Lower leg skin (tissue), 4 donors: ENCODE results near the gene LGR6. TPM values are rescaled to one million over a fixed set of nuclear protein-coding genes. Genes with fewer than 3 reads are reported as not detected.
A peak's percentile ranks its signal among the peaks of the same experiment; 100 is the strongest.
"Not testable (repeated sequence)": the region's sequence is repeated elsewhere in the genome, so short reads cannot be mapped to it uniquely, and the experiment has no call there.

Source experiments
- DNase-seq, 2 donors: peaks; one replicate each; pipeline ENCODE4 v3.0.0-alpha.2; 2019; ENCODE audit warnings: low spot score in 2 of 2
- H3K4me3 ChIP-seq: fragments of 200-600 bp; sonication (generic); 2 replicates; pipeline ENCODE4 v1.5.1; 2017; ENCODE audit warnings: mild to moderate bottlenecking, low read depth; ENCODE audit not compliant: poor library complexity, severe bottlenecking
- CTCF ChIP-seq, 3 donors: fragments of 450-650 bp; IDR thresholded peaks; one replicate each; pipeline ENCODE4 v1.5.1; 2016; ENCODE audit warnings: antibody characterized with exemption in 3 of 3, mild to moderate bottlenecking in 3 of 3, moderate library complexity in 2 of 3
- POLR2A ChIP-seq, 2 donors: fragments of 450-650 bp; IDR thresholded peaks; one replicate each; pipeline ENCODE4 v1.6.1; 2016 to 2017; ENCODE audit warnings: antibody characterized with exemption in 2 of 2, mild to moderate bottlenecking in 1 of 2, moderate library complexity in 1 of 2
- WGBS, 2 donors: methylation state at CpG; one replicate each; pipeline ENCODE4 v1.1.5; 2018; 5-methylcytosine and 5-hydroxymethylcytosine counted together
- intact Hi-C: fragments of 100-400 bp; cut with DNase I; formaldehyde crosslinking; loops from one replicate; pipeline ENCODE4 v1.15.0; 2023; ENCODE audit warnings: low total_unique reads
- total RNA-seq, 4 donors: library from RNA; depleted of rRNA; stranded (reverse); fragments of >200 nt; gene quantifications; one replicate each; pipeline ENCODE4 v1.1.0, GENCODE V29; 2016

The LGR6 gene
- total RNA-seq, 4 donors from 2014 or later: 0.39 to 4.4 (median 1.8) TPM

- 83 to 84% methylated on average over 7 of the region's 7 CpGs for WGBS, 2 donors
- TF ChIP-seq POLR2A (IDR thresholded peaks at IDR 0.05) (no peak), CTCF (IDR thresholded peaks at IDR 0.05) (no peak)
- intact Hi-C loops: no loop called here
- DNase-seq: no peak
- no peak overlapping the region for H3K4me3 ChIP-seq
Measured at GRCh38 chr1:202235003-202235660, 41.5 kb downstream of the LGR6 start.

GRCh38 chr1:202235856-202236837, 42.5 kb downstream of the LGR6 start:
- H3K4me3 ChIP-seq: no peak overlapping the region
- peak; percentile 35 to 89 for DNase-seq
- 34 to 45% methylated on average over 18 to 19 of the region's 19 CpGs for WGBS, 2 donors
- TF ChIP-seq POLR2A (IDR thresholded peaks at IDR 0.05) (no peak), CTCF (IDR thresholded peaks at IDR 0.05) (peak in 1 of 3 donors; percentile 75)
- intact Hi-C loops: no loop called here

GRCh38 chr1:202237052-202237451, 43.5 kb downstream of the LGR6 start:
- intact Hi-C loops: no loop called here
- no peak for TF ChIP-seq POLR2A (IDR thresholded peaks at IDR 0.05)
- TF ChIP-seq CTCF (IDR thresholded peaks at IDR 0.05): no peak
- WGBS, 2 donors: 34 to 35% methylated on average over 8 of the region's 8 CpGs
- H3K4me3 ChIP-seq: no peak overlapping the region
- peak in 1 of 2 donors; percentile 57 for DNase-seq

- 92 to 94% methylated on average over 22 of the region's 22 CpGs for WGBS, 2 donors
- no peak for TF ChIP-seq POLR2A (IDR thresholded peaks at IDR 0.05)
- TF ChIP-seq CTCF (IDR thresholded peaks at IDR 0.05): no peak
- H3K4me3 ChIP-seq: no peak overlapping the region
- peak in 1 of 2 donors; percentile 64 for DNase-seq
- intact Hi-C loops: no loop called here
Measured at GRCh38 chr1:202238914-202239313, 45.3 kb downstream of the LGR6 start.

- intact Hi-C loops, H3K4me3 ChIP-seq: not testable (repeated sequence)
- 66 to 70% methylated on average over 3 of the region's 3 CpGs for WGBS, 2 donors
- DNase-seq: peak in 1 of 2 donors; percentile 37
Measured at GRCh38 chr1:202240226-202240625, 46.6 kb downstream of the LGR6 start.

- WGBS, 2 donors: 73 to 79% methylated on average over 4 of the region's 4 CpGs
- no peak for TF ChIP-seq POLR2A (IDR thresholded peaks at IDR 0.05)
- TF ChIP-seq CTCF (IDR thresholded peaks at IDR 0.05): no peak
- DNase-seq: no peak
- intact Hi-C loops: no loop called here
- no peak overlapping the region for H3K4me3 ChIP-seq
Measured at GRCh38 chr1:202240956-202241355, 47.4 kb downstream of the LGR6 start.
